ENCODE measurements around the gene CLSTN1. TPM values are rescaled to one million over a fixed set of nuclear protein-coding genes. Genes with fewer than 3 reads are reported as not detected.

Gene CLSTN1
- total and polyA plus RNA-seq, 10 of the 15 experiments (the other 5 are each of a cell fraction or from before 2014, with no cell fraction given) = 2.7 to 64.4 (median 23.2) TPM

DNA sequence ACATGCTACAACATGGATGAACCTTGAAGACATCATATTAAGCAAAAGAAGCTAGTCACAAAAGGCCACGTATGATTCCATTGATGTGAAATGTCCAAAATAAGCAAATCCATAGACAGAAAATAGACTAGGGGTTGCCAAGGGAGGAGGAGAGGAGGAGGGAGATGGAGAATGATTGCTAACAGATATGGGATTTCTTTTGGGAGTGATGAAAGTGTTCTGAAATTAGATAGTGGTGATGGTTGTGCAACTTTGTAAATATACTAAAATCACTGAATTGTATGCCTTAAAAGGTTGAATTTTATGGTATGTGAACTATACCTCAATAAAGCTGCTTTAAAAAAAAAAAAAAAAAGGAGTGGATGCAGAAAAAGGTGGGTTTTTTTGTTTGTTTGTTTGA, 7.6 kb downstream of the CLSTN1 start:
- Histone ChIP-seq H3K79me2 (ENCODE audit: control insufficient read depth, insufficient read depth, low read length) (peaks cover 66% of the 10 kb centered on the region), H3K9ac (ENCODE audit: control insufficient read depth, insufficient read depth, low read length) (no peak overlapping the region), H4K20me1 (ENCODE audit: control insufficient read depth, insufficient read depth) (no peaks in the 10 kb centered on the region), H3K4me3 (no peak overlapping the region), H3K36me3 (ENCODE audit: control insufficient read depth in 2 of 2, insufficient read depth in 2 of 2, low read length in 1 of 2) (no peaks in the 10 kb centered on the region), H3K27me3 (replicated peaks in 1 of 2; ENCODE audit: control insufficient read depth in 2 of 2, insufficient read depth in 2 of 2, low read length in 1 of 2) (no peaks in the 10 kb centered on the region), H3K9me3 (replicated peaks; ENCODE audit: control insufficient read depth, insufficient read depth, low read length) (no peaks in the 10 kb centered on the region; the same call in 2 of the 3 replicates), H2AFZ (ENCODE audit: control insufficient read depth, low read depth, low read length) (no peak overlapping the region), H3K27ac (ENCODE audit: control insufficient read depth, insufficient read depth) (no peak overlapping the region), H3K4me2 (ENCODE audit: control insufficient read depth, insufficient read depth) (no peak overlapping the region), H3K4me1 (ENCODE audit: control insufficient read depth, insufficient read depth, low read length) (peaks cover 10% of the 10 kb centered on the region)
- DNase-seq (ENCODE audit: low read depth, low spot score) (no peak), FAIRE-seq (no peak), ATAC-seq (no peak)
- no TSS peak for BruUV-seq (replicated peaks)
- in situ Hi-C loops (cut with MboI) (no loop called here), intact Hi-C loops (cut with micrococcal nuclease; ENCODE audit: unreplicated experiment) (no loop called here)
- RAD21 ChIA-PET (ENCODE audit: unreplicated experiment) = interaction anchor here (0.8 kb wide), 1 partner anchor 31 kb away, joined by 4 read pairs; no protein-coding TSS in a partner anchor
- WGBS (ENCODE audit: insufficient coverage, insufficient replicate concordance, low lambda C conversion rate, missing lambda C conversion rate) = 43% methylated on average over 1 of the region's 1 CpG
- SMC1A ChIA-PET (ENCODE audit: uncharacterized antibody, unreplicated experiment) = interaction anchor here (0.6 to 7.2 kb wide), 3 partner anchors 13 to 564 kb away, joined by 3 to 49 read pairs (median 3); no protein-coding TSS in a partner anchor
- CTCF ChIA-PET = interaction anchor here (1.4 kb wide), 1 partner anchor 32 kb away, joined by 4 read pairs; no protein-coding TSS in a partner anchor
- POLR2A ChIA-PET = interaction anchor here (1.4 kb wide), 1 partner anchor 11 kb away, joined by 3 read pairs; no protein-coding TSS in a partner anchor
- TF ChIP-seq, protein P1, sequence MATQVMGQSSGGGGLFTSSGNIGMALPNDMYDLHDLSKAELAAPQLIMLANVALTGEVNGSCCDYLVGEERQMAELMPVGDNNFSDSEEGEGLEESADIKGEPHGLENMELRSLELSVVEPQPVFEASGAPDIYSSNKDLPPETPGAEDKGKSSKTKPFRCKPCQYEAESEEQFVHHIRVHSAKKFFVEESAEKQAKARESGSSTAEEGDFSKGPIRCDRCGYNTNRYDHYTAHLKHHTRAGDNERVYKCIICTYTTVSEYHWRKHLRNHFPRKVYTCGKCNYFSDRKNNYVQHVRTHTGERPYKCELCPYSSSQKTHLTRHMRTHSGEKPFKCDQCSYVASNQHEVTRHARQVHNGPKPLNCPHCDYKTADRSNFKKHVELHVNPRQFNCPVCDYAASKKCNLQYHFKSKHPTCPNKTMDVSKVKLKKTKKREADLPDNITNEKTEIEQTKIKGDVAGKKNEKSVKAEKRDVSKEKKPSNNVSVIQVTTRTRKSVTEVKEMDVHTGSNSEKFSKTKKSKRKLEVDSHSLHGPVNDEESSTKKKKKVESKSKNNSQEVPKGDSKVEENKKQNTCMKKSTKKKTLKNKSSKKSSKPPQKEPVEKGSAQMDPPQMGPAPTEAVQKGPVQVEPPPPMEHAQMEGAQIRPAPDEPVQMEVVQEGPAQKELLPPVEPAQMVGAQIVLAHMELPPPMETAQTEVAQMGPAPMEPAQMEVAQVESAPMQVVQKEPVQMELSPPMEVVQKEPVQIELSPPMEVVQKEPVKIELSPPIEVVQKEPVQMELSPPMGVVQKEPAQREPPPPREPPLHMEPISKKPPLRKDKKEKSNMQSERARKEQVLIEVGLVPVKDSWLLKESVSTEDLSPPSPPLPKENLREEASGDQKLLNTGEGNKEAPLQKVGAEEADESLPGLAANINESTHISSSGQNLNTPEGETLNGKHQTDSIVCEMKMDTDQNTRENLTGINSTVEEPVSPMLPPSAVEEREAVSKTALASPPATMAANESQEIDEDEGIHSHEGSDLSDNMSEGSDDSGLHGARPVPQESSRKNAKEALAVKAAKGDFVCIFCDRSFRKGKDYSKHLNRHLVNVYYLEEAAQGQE (IDR thresholded peaks at IDR 0.05; ENCODE audit: low read depth, low read length) = no peak
- TF ChIP-seq SPI1 (IDR thresholded peaks at IDR 0.05; ENCODE audit: borderline replicate concordance, insufficient read depth, low read depth, low read length) (no peak), BACH1 (IDR thresholded peaks at IDR 0.05; ENCODE audit: borderline replicate concordance) (no peak), EP300 (IDR thresholded peaks at IDR 0.05; ENCODE audit: borderline replicate concordance in 1 of 2, control insufficient read depth in 1 of 2, low read depth in 2 of 2, low read length in 2 of 2) (no peak), ATF7 (IDR thresholded peaks at IDR 0.05; ENCODE audit: low read depth) (no peak), BCL3 (IDR thresholded peaks at IDR 0.05; ENCODE audit: borderline replicate concordance, insufficient read depth, low read depth, low read length, poor library complexity, severe bottlenecking) (no peak), BHLHE40 (IDR thresholded peaks at IDR 0.05; ENCODE audit: borderline replicate concordance in 1 of 2, low read depth in 2 of 2, low read length in 1 of 2) (no peak), KLF5 (IDR thresholded peaks at IDR 0.05; ENCODE audit: partially characterized antibody) (no peak), NFYA (IDR thresholded peaks at IDR 0.05; ENCODE audit: borderline replicate concordance, low read depth, low read length) (no peak)
- TF ChIP-seq, protein P2, sequence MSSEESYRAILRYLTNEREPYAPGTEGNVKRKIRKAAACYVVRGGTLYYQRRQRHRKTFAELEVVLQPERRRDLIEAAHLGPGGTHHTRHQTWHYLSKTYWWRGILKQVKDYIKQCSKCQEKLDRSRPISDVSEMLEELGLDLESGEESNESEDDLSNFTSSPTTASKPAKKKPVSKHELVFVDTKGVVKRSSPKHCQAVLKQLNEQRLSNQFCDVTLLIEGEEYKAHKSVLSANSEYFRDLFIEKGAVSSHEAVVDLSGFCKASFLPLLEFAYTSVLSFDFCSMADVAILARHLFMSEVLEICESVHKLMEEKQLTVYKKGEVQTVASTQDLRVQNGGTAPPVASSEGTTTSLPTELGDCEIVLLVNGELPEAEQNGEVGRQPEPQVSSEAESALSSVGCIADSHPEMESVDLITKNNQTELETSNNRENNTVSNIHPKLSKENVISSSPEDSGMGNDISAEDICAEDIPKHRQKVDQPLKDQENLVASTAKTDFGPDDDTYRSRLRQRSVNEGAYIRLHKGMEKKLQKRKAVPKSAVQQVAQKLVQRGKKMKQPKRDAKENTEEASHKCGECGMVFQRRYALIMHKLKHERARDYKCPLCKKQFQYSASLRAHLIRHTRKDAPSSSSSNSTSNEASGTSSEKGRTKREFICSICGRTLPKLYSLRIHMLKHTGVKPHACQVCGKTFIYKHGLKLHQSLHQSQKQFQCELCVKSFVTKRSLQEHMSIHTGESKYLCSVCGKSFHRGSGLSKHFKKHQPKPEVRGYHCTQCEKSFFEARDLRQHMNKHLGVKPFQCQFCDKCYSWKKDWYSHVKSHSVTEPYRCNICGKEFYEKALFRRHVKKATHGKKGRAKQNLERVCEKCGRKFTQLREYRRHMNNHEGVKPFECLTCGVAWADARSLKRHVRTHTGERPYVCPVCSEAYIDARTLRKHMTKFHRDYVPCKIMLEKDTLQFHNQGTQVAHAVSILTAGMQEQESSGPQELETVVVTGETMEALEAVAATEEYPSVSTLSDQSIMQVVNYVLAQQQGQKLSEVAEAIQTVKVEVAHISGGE (CRISPR knock-in tag; IDR thresholded peaks at IDR 0.05) = no peak
- TF ChIP-seq, protein P3, sequence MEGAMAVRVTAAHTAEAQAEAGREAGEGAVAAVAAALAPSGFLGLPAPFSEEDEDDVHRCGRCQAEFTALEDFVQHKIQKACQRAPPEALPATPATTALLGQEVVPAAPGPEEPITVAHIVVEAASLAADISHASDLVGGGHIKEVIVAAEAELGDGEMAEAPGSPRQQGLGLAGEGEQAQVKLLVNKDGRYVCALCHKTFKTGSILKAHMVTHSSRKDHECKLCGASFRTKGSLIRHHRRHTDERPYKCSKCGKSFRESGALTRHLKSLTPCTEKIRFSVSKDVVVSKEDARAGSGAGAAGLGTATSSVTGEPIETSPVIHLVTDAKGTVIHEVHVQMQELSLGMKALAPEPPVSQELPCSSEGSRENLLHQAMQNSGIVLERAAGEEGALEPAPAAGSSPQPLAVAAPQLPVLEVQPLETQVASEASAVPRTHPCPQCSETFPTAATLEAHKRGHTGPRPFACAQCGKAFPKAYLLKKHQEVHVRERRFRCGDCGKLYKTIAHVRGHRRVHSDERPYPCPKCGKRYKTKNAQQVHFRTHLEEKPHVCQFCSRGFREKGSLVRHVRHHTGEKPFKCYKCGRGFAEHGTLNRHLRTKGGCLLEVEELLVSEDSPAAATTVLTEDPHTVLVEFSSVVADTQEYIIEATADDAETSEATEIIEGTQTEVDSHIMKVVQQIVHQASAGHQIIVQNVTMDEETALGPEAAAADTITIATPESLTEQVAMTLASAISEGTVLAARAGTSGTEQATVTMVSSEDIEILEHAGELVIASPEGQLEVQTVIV (IDR thresholded peaks at IDR 0.05; ENCODE audit: borderline replicate concordance, partially characterized antibody) = no peak
